HG03432 (cell line): ENCODE measurements around the gene ZNF608.
A peak's percentile ranks its signal among the peaks of the same experiment; 100 is the strongest.

ENCODE experiments used
- ATAC-seq: cut with Tn5 transposase; IDR thresholded peaks from one replicate; pipeline ENCODE4 v1.9.1; 2021; ENCODE audit warnings: mild to moderate bottlenecking, moderate library complexity; ENCODE audit not compliant: unreplicated experiment

Gene ZNF608

DNA sequence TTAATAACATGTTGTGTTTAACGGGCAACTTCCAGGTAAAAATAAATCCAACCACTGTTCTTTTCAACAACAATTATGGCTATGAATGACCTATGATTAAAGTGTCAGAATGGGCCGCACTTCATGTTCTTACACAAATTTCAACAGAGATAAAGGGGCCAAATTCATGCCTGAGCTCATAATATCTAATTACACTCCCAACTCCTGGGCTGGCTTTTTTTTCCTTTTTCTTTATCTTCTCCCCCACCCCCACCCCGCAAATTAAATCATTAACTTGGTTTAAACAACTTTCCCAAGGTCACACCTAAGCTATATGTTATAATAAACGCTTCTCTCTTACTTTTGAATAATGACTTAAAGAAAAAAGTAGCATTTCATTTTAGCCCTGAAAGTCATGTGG is 25.8 kb downstream of the ZNF608 start:
- ATAC-seq: no peak

DNA sequence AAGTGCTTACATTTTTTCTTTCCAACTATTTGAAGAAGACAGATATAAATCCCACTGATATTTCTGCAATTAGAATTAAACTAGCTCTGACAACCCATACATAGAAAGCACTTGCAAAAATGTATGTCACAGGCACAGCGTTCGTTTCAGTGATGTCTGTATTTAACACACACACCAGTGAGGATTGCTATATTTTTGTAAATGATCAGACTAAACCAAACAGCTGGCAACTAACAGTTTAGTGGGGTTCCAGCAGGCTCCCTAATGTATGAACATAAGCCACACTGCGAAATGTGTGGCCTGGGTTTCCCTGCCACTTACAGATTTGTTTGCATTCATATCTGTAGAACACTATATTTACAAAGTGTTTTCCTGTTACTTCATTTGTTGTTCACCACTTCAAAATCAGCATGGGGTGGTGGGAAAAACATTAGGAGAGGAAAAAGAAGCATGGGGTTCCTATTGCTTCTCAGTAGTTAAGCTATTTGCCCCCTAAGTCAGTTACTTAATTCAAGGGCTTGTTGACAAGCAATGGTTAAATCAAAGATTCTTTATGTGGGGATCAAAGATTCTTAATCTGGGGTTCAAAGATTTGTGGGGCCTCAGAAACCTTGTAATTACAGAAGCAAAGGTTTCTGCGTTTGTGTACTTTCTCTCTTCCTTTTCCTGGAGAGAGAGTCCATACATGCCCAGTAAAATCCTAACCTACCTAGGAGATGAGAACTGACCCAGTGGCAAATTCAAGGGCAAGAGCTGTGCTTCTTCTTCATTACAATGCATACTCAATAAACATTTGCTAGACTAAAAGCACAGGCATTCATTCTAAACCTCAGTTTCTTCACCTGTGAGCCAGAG is 27.1 kb downstream of the ZNF608 start:
- no peak for ATAC-seq

DNA sequence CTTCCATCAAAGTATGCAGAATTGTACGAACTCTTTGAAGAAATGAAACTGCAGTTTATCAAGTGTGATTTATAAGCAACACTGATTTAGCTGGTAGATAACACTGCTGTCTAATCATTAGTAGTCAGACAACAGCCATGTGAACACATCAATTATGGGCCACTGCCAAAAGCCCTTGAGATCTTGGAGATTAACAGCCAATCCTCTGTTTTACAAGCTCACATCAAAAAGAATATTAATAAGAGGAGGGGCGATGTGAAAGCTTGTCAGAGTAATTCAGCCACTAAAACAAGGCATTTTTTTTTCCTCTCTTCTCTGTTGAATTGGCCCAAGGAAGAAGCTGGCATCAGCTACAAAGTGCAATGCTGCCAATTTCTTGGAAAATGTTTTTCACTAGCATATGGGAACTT is 28.1 kb downstream of the ZNF608 start:
- no peak for ATAC-seq

DNA sequence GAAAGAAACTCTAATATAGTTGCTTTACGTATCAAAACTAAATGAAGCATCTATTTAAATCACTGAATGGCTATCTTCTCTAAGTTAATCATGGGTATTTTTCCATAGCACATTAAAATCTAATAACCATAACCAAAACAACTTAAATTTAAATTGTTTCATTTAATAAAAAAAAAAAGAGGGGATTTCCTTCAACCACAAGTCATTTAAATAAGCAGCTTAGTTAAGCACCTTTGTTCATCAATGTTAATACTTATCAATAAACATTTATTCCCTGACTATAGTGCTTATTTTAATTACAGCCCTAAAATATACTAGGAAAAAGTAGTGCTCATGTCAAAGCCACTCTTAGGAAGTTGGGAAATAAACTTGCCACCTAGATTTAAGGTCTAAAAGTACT is 30.3 kb downstream of the ZNF608 start:
- ATAC-seq: no peak

GRCh38 chr5:124714910-124715309 is 31.5 kb downstream of the ZNF608 start:
- ATAC-seq: no peak

DNA sequence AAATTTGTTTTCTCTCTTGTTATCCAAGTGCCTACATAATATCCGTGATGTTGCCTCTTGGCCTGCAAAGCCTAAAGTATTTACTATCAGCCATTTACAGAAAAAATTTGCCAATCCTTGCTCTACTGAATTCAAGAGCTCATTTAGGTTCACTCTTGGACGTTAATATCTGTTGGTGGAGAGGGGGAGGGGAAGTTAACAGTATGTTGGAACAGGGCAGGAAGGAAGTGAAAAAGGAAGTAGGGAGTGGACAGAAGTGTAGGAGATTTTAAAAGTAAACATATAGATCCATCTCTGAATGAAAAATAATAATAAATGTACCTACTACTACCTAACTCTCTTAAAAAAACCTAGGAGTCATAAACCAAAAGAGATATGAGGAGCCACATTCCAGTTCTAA is 32.8 kb downstream of the ZNF608 start:
- ATAC-seq: no peak

GRCh38 chr5:124712731-124713305 is 33.6 kb downstream of the ZNF608 start:
- ATAC-seq: no peak

- ATAC-seq: no peak
These were observed 38.4 kb downstream of the ZNF608 start for GRCh38 chr5:124708086-124708485.

GRCh38 chr5:124707520-124707919 is 38.9 kb downstream of the ZNF608 start:
- ATAC-seq: peak; percentile 40

- ATAC-seq: no peak
These were observed 39.6 kb downstream of the ZNF608 start for GRCh38 chr5:124706729-124707361.

GRCh38 chr5:124706051-124706450 is 40.4 kb downstream of the ZNF608 start:
- no peak for ATAC-seq

GRCh38 chr5:124705577-124705976 is 40.9 kb downstream of the ZNF608 start:
- no peak for ATAC-seq

DNA sequence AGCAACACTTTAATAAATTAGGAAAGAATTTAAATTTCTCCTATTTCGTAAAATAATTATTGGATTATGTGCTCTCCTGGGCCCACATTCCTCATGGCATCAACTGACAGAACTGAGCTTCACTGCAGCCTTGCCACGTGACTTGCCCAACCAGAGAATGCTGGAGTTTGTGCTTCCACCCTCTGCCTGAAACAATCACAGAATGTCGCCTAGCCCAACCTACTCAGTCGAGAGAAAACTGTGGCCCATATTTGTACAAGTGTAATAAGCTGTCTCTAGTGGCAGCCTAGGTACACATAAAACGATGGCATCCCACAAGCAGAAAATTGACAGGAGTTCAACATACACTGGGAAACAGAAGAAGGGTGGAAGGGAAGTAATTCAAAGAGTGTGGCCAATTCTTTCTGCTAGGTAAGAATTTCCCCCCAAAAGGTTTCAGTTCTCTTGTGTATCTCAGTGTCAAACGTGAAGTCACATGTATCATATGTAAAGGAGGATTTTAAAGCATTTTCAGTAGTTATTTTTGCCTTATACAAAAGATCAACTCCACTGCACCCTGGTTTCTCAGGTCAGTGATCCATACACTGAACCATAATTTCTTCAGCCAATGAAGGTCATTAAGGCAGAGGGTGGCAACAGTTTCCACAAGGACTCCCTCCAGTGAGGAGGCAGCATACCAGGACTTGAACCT is 41.7 kb downstream of the ZNF608 start:
- peak; percentile 73 for ATAC-seq

DNA sequence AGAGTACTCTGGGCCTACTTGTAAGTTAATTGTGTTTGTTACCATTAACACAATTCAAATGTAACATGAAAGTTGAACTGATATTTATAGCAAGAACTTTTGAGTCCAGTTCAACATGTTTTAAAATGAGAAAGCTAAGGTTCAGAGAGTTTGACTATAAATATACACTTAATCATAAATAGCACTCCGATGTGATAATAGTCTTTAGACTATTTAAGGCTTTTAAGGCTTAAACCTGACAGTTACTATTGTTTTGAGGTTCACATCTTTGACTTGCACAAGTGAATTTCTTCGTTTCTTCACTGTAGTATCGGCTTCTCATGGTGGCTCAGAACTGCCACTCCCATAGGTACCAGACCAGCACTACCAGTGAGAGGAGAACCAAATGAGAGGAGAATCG is 42.4 kb downstream of the ZNF608 start:
- no peak for ATAC-seq

DNA sequence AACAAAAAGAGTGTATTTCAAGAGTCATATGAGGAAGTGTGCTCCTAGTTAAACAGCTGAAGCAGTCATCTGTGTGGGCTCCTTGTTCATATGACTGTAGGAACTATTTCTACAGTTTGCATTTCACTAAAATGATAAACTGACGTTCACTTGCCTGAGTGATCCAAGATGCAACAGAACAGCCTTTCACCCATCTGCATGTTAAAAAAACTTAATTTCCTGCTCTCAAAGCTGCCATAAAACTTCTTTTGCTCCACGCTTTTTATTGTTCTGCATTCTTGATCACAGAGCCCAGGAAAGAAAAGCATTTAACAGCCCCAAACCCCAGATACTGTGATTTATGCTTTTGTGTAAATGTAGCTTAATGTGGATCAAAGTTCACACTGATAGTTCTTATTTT is 43.9 kb downstream of the ZNF608 start:
- ATAC-seq: peak; percentile 32

GRCh38 chr5:124701873-124702425 is 44.5 kb downstream of the ZNF608 start:
- ATAC-seq: peak; percentile 29

DNA sequence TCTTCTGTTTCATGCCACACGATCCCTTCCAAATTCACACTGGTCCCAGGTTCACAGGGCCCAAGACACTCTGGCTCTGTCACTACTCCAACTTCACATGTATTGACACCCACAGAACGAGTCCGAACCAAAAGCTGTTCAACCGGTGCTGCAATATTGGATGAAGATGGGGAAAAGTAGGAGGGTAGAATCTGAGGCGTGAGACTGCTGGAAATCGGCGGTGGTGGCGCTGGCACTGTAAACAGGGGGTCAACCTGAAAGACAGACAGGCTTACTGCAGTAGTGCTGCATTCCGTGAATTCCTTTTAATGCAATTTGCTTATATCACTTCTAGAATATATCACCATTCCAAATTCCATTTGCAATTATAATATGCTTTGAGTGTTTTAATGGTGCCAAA is 45.4 kb downstream of the ZNF608 start:
- no peak for ATAC-seq

GRCh38 chr5:124700333-124700732 is 46.1 kb downstream of the ZNF608 start:
- ATAC-seq: no peak

DNA sequence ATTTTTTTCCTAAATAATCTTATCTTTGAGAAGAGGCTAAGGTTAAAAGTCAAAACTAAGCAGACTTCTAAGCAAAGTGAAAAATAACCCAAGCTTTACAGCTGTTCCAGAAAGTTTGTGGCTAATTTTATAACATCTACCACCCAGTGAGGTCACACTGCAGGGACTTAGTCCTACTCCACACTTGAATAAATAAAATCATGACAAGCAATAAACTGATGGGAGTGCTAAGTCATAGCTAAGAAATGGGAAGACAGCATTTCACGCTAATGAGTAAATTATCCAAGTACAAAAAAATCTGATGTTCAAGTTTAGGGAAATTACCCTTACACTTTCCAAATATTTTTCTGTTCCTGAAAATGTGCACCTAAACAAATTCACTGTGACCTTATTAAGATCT is 47.7 kb downstream of the ZNF608 start:
- ATAC-seq: no peak

- no peak for ATAC-seq
These were observed 48.4 kb downstream of the ZNF608 start for GRCh38 chr5:124697933-124698591.

DNA sequence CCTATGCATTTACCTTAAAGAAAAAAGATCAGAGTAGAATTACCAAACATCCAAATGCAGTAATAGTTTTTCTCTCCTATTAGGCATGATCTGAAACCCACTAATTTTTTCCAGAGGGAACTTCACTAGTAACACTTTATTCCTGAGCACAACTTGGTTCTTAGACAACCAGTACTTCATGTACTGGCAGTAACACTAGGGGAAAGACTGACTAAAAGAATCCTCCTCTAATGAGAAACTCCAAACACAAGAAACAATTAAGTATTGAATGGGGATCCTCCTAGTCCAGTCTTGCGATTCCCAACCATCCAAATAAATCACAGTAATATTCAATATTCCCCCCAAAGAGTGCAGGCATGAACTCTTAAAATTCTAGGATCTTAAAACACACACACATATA is 48.9 kb downstream of the ZNF608 start:
- ATAC-seq: no peak
